Right ventricle myocardium inferior (tissue), 1 donor: Measurements from ENCODE around the gene MAPKAP1. TPM values are rescaled to one million over a fixed set of nuclear protein-coding genes. Genes with fewer than 3 reads are reported as not detected.

Experiments used
- ATAC-seq: fragments of 200-7000 bp; cut with Tn5 transposase; one replicate; pipeline ENCODE4 v1.9.1; 2020; ENCODE audit warnings: mild to moderate bottlenecking, moderate library complexity
- DNase-seq: peaks from one replicate; pipeline ENCODE4 v3.0.0; 2021; ENCODE audit errors: missing footprints
- intact Hi-C: fragments of 100-400 bp; cut with DNase I; formaldehyde crosslinking; loops from one replicate; pipeline ENCODE4 v1.11.0; 2022
- total RNA-seq: library from RNA; stranded (reverse); fragmentation: NEBNext Ultra II Directional; extraction: Animal tissue kit (Norgen Biotek cat#: 25700); gene quantifications from one replicate; pipeline ENCODE4 v1.2.1, GENCODE V29; 2021
- donor health status: DM: no; HTN: yes; CAD: no; lungs with severe emphysema.

The MAPKAP1 gene
- total RNA-seq, 1 donor from 2014 or later: 122 TPM

GRCh38 chr9:125466411-125466810, 240.6 kb downstream of the MAPKAP1 start:
- intact Hi-C loops: no loop called here
- DNase-seq: no peak
- no peak for ATAC-seq

- DNase-seq (no peak), ATAC-seq (no peak)
- intact Hi-C loops: no loop called here
Measured at GRCh38 chr9:125464591-125465385, 242.2 kb downstream of the MAPKAP1 start.

- intact Hi-C loops: no loop called here
- no peak for DNase-seq
- no peak for ATAC-seq
Measured at GRCh38 chr9:125463926-125464325, 243.1 kb downstream of the MAPKAP1 start.

DNA sequence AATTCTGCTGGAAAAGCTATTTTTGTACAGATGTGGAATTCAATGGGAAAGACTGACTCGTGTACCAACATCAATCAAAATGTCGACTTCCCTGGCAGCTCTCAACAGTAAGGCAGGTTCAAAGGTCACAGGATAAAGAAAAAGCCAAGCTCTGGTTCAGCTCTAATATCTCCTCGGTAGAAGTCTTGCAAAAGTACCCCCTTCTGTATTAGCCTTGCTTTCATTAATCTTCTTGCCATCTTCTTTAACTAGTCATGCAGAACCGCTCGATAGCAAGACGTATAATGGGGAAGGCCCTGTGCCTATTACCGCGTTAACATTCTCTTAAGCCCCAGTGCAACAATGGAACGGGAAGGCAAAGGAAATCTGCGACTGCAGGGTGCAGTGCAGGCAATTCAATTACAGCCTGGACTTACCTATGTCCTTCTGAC, 244.1 kb downstream of the MAPKAP1 start:
- DNase-seq (no peak), ATAC-seq (no peak)
- intact Hi-C loops: no loop called here

GRCh38 chr9:125461636-125462190, 245.3 kb downstream of the MAPKAP1 start:
- intact Hi-C loops: no loop called here
- DNase-seq (no peak), ATAC-seq (no peak)

GRCh38 chr9:125460883-125461635, 245.9 kb downstream of the MAPKAP1 start:
- intact Hi-C loops: no loop called here
- no peak for DNase-seq
- ATAC-seq: no peak

GRCh38 chr9:125460346-125460745, 246.7 kb downstream of the MAPKAP1 start:
- ATAC-seq (no peak), DNase-seq (no peak)
- intact Hi-C loops: no loop called here

GRCh38 chr9:125457357-125457756, 249.7 kb downstream of the MAPKAP1 start:
- no peak for ATAC-seq
- DNase-seq: no peak
- intact Hi-C loops: no loop called here

- DNase-seq (no peak), ATAC-seq (no peak)
- intact Hi-C loops: no loop called here
Measured at GRCh38 chr9:125455876-125456275, 251.1 kb downstream of the MAPKAP1 start.

DNA sequence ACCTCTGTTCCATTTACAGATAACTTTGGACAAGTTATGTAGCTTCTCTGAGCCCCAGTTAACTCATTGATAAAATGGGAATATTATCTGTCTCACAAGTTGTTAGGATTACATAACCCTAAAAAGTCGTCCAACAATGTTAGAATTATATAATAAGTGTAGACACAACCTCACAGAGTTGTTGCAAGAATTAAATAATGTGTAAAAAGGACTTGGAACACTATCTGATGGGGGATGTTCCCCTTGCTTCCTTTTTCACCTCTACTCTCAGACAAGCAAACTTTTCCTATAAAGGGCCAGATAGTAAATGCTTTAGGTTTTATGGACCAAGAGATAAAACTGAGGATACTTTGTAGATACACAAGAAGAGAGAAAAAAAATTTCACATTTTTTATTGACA, 251.9 kb downstream of the MAPKAP1 start:
- intact Hi-C loops: no loop called here
- DNase-seq: no peak
- no peak for ATAC-seq

GRCh38 chr9:125447202-125447802, 259.7 kb downstream of the MAPKAP1 start:
- intact Hi-C loops: no loop called here
- ATAC-seq (no peak), DNase-seq (no peak)

GRCh38 chr9:125446561-125447094, 260.4 kb downstream of the MAPKAP1 start:
- DNase-seq: no peak
- intact Hi-C loops: no loop called here
- ATAC-seq: no peak

DNA sequence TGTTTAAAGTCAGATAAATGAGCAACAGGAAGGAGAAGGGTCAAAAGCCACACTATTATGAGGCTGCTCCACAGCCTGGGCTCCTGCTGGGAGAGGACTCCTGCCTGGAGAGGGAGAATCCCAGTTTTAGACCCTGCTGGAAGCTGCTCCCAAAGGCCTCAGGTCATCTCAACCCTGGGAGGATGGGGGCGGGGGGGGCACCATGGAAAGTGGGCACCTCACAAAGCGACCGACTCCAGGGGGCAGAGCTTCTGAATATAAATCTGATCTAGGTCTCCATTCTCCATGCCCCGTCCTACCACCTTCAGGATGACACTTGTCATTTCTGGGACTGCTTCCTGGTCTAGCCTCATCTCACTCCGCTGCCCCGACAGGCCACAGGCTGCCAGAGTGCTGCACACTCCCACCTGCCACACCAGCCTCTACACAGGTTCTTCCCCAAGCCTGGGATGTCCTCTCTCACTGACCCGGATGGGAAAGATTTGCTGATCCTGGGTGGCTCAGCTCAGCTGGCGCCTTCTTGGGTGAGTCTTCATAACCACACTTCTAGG, 262.0 kb downstream of the MAPKAP1 start:
- intact Hi-C loops: no loop called here
- no peak for ATAC-seq
- no peak for DNase-seq

DNA sequence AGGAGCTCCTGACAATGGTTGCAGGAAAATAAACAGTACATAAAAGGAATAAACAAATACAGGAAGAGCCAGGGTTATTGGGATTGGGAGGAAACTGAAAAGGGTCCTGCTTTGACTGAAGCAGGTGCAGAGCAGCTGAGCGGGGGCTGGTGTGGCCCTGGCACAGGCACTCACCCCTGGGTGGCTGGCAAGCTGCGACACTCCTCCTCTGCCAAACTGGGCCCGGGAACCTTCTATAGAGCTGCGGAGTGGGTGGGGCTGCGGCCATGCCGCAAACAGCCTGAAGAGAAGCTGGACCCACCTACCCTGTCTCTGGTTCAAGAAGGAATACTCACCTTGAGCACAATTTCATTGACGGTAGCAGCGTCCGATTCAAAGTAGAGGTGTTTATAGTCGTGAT, 262.8 kb downstream of the MAPKAP1 start:
- ATAC-seq (no peak), DNase-seq (no peak)

DNA sequence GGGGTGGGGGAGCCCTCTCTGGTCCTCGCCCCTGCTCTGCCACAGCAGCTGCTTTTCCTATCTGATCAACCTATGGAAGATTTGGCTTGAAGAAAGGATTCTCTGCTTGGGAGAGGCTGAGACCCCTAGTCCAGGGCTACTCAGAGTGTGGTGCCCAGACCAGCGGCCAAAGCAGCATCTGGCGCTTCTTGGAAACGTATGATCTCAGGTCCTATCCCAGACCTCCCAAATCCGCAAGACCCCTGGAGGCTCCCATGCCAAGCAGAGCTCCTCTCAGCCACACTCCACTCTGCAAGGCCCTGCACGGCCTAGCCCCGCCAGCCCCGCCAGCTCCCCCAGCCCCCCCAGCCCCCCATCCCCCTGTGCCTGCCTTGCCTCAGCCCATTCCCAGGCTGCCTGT, 263.6 kb downstream of the MAPKAP1 start:
- intact Hi-C loops: no loop called here
- ATAC-seq (no peak), DNase-seq (no peak)

More for the DNA sequence above, 262.8 kb downstream of the MAPKAP1 start:
- intact Hi-C loops: no loop called here

GRCh38 chr9:125442452-125442851, 264.6 kb downstream of the MAPKAP1 start:
- ATAC-seq: no peak
- intact Hi-C loops: no loop called here

GRCh38 chr9:125440411-125440810, 266.6 kb downstream of the MAPKAP1 start:
- intact Hi-C loops: no loop called here
- no peak for ATAC-seq
- DNase-seq: no peak

More at GRCh38 chr9:125442452-125442851, 264.6 kb downstream of the MAPKAP1 start:
- no peak for DNase-seq

DNA sequence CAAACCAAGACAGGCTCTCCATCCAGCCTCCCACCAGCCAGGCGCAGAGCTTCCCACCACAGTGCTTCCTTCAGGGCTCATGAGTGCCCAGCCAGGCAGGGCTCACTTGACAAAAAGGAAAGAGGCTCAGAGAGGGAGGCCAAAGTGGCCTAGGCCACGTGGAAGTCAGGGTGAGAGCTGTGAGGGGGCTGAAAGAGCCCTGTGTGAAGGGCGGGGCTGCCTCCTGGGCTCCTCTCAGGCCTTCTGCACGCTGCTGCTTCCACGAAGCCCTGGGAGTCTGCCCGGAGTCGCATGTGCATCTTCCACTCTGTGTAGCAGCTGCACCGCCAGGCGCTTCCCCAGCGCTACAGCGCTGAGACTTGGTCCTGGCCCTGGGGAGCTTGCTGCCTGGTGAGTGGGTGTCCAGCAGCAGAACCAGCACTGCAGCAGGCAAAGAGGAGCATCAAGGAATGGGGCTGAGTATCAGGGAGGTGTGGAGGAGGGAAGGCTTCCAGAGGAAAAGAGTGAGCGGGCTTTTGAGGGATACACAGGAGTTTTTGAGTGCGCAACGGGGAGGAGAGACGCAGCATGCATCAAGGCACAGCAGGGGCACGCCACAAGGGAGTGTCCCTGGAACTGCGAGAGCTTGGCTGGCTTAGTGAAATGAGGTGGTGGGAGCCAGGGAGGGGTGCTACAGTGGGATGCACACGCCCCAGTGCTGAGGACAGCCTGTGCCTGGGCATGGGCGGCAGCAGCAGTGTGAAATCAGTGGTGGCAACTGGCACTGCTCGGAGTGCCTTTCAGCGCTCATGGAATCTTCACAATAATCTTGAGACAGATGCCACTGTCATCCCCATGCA, 267.4 kb downstream of the MAPKAP1 start:
- no peak for DNase-seq
- ATAC-seq: no peak
- intact Hi-C loops: no loop called here
